Common myeloid progenitor, CD34-positive (primary cell): ENCODE results near the gene HSPA9.

ENCODE experiments used
- CTCF ChIA-PET: fragments of 350-600 bp; sonication (Branson Sonifier 250); formaldehyde crosslinking; loops from one replicate; lab custom pipeline; 2021; ENCODE audit warnings: antibody characterized with exemption; lab: Charles Lee
- POLR2A ChIA-PET: fragments of 350-600 bp; sonication (Branson Sonifier 250); formaldehyde crosslinking; loops from one replicate; lab custom pipeline; 2021; ENCODE audit warnings: antibody characterized with exemption; lab: Charles Lee
- DNase-seq, 3 donors: peaks; one replicate each; pipeline versions ENCODE4 v3.0.0 to v3.0.0-alpha.2; 2013
- H3K27ac ChIP-seq, 2 experiments: 1 replicate in 1 of 2; 2 replicates in 1 of 2; pipeline ENCODE4 v1.7.0; 2013; ENCODE audit warnings: inconsistent platforms in 2 of 2, low read length in 2 of 2, mild to moderate bottlenecking in 2 of 2, low read depth in 1 of 2, moderate library complexity in 1 of 2; ENCODE audit not compliant: severe bottlenecking in 2 of 2, insufficient read depth in 1 of 2, poor library complexity in 1 of 2
- H3K27me3 ChIP-seq, 5 experiments: replicated peaks in 2 of 5; 1 replicate in 3 of 5; 2 replicates in 2 of 5; pipeline versions ENCODE4 v1.6.1 to v1.7.0; 2013; ENCODE audit warnings: low read length in 4 of 5, mild to moderate bottlenecking in 2 of 5, moderate library complexity in 2 of 5, inconsistent platforms in 1 of 5; ENCODE audit not compliant: insufficient read depth in 5 of 5, control insufficient read depth in 4 of 5
- H3K36me3 ChIP-seq, 4 experiments: 1 replicate in 2 of 4; 2 replicates in 2 of 4; pipeline versions ENCODE4 v1.6.1 to v1.7.0; 2013; ENCODE audit warnings: low read length in 3 of 4, control low read depth in 1 of 4, mild to moderate bottlenecking in 1 of 4; ENCODE audit not compliant: control insufficient read depth in 4 of 4, insufficient read depth in 4 of 4
- H3K4me1 ChIP-seq, 4 experiments: 1 replicate in 3 of 4; 2 replicates in 1 of 4; pipeline versions ENCODE4 v1.6.1 to v1.7.1; 2013; ENCODE audit warnings: low read length in 3 of 4, mild to moderate bottlenecking in 3 of 4, control low read depth in 1 of 4, inconsistent platforms in 1 of 4, moderate library complexity in 1 of 4; ENCODE audit not compliant: control insufficient read depth in 4 of 4, insufficient read depth in 4 of 4; ENCODE audit errors: control extremely low read depth in 1 of 4
- H3K4me3 ChIP-seq, 7 experiments: 1 replicate in 4 of 7; 2 replicates in 3 of 7; pipeline versions ENCODE4 v1.5.1 to v1.7.0; 2013; ENCODE audit warnings: mild to moderate bottlenecking in 7 of 7, low read length in 6 of 7, moderate library complexity in 6 of 7, inconsistent platforms in 2 of 7, low read depth in 2 of 7, control low read depth in 1 of 7; ENCODE audit not compliant: insufficient read depth in 4 of 7, control insufficient read depth in 1 of 7; ENCODE audit errors: extremely low read depth in 1 of 7
- H3K9me3 ChIP-seq, 5 experiments: 1 replicate in 4 of 5; 2 replicates in 1 of 5; pipeline versions ENCODE4 v1.6.1 to v1.7.1; 2013; ENCODE audit warnings: low read length in 4 of 5, mild to moderate bottlenecking in 2 of 5, inconsistent platforms in 1 of 5, low read depth in 1 of 5, moderate library complexity in 1 of 5; ENCODE audit not compliant: control insufficient read depth in 4 of 5, insufficient read depth in 2 of 5; ENCODE audit errors: control extremely low read depth in 1 of 5
- WGBS: methylation state at CpG from one replicate; pipeline ENCODE4 v1.1.5; 2013; ENCODE audit not compliant: insufficient coverage; 5-methylcytosine and 5-hydroxymethylcytosine counted together

HSPA9 gene

DNA sequence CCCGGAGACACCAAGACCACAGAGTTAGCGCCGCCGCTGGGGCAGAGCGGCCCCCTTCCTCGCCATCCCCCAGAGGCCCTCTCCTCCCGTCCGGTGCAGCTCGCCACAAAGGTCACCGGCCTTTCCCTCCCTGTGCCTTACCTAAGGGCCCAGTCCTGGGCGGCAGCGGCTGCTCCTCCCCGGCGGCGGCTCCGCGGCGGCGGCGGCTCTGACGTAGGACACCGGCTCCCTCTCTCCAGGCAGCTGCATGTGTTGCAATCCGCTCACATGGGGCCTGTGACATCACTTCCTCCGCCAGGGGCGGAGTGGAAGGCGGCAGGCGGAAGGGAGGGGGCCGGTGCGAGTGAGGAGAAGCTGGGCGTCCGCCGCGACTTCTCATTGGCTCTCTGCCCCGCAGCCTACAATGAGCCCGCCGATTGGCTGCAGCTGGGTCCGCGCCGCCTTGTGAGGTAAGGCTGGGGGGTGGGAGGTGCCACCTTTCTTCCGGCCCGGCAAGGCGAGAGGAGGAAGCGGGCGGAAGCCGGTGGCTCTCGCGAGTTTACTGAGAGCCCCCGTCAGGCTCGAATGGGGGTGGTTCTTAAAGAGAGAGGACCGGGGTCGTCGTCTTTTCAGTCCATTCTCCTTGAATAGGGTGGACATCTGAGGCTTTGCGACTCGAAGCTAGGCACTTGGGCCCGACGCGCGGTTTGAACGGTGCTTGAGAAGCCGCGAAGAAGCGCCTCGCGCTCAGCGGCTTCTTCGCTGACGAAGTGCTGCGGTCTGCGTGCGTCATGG is 32.1 kb downstream of the HSPA9 start, which contains the start of gene ETF1:
Gene ETF1 (minus strand): TSS at position 281 of the 774 bp plus-strand sequence. CDS start 318 bp downstream, outside the sequence.
- H3K27me3 ChIP-seq, result no peaks in the 10 kb centered on the region
- peaks cover 0 to 16% (median 2%) of the 10 kb centered on the region in 4 experiments for H3K36me3 ChIP-seq
- H3K4me3 ChIP-seq, result peak within 1 kb of the TSS; percentile 87 to 99 (median 98)
- CTCF ChIA-PET, result interaction anchor here (0.9 to 4.8 kb wide), 9 partner anchors 8 to 302 kb away, joined by 3 to 14 read pairs (median 4); no protein-coding TSS in a partner anchor
- DNase-seq, result peak; percentile 100
- peaks cover 23 to 49% (median 36%) of the 10 kb centered on the region in 4 experiments for H3K4me1 ChIP-seq
- H3K27ac ChIP-seq, result peak within 1 kb of the TSS; percentile 100
- no peaks in the 10 kb centered on the region for H3K9me3 ChIP-seq
- POLR2A ChIA-PET, result interaction anchor here (0.5 to 3.3 kb wide), 9 partner anchors 9 to 820 kb away, joined by 3 to 14 read pairs (median 4); partner anchors contain the start of genes EGR1 and HSPA9
- WGBS, result under 1% methylated on average over 41 of the region's 70 CpGs

GRCh38 chr5:138542180-138542955 is 32.8 kb downstream of the HSPA9 start:
- WGBS, result 0% methylated on average over 34 of the region's 47 CpGs
- H3K27me3 ChIP-seq, result no peaks in the 10 kb centered on the region
- H3K27ac ChIP-seq, result peak overlapping the region; percentile 100
- peak overlapping the region; percentile 71 to 99 (median 98) for H3K4me3 ChIP-seq
- H3K9me3 ChIP-seq, result no peaks in the 10 kb centered on the region
- ChIA-PET CTCF (interaction anchor here (1.0 to 4.8 kb wide), 7 partner anchors 9 to 302 kb away, joined by 3 to 14 read pairs (median 4); no protein-coding TSS in a partner anchor), POLR2A (interaction anchor here (0.5 to 3.3 kb wide), 7 partner anchors 10 to 821 kb away, joined by 3 to 14 read pairs (median 5); partner anchors contain the start of genes EGR1 and HSPA9)
- peak; percentile 21 to 41 (median 27) for DNase-seq
- peaks cover 0 to 16% (median 2%) of the 10 kb centered on the region in 4 experiments for H3K36me3 ChIP-seq
- peaks cover 23 to 49% (median 36%) of the 10 kb centered on the region in 4 experiments for H3K4me1 ChIP-seq

DNA sequence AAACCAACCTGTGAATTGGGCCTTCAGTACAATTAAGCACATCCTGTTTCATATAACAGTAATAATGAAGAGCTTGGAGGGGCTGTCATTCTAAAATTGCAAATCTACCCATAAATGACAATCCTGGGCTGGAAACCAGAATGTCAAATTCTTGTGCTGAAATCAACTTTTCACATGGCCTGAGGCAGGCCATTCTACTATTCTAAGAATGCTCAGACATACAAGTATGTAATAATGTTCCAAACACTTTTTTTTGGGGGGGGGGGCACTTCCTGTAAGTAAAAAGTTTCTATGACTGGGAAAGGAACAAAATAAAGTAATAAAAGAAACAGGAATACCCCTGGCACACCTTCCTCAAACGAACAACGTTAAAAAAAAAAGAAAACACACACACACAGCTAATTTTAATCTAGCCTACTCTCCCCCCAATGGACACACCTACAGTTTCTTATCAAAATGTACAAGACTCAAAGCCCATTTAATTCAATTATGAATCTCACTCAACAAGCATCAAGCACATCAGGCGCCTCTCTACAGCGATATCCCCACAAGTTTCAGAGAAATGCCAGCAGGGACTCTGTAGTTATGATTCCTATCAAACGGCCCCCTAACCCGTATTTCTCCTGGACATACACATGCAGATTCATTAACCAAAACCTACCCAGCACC is 33.6 kb downstream of the HSPA9 start:
- Histone ChIP-seq H3K4me3 (peak overlapping the region; percentile 71 to 99 (median 98)), H3K4me1 (peaks cover 23 to 56% (median 39%) of the 10 kb centered on the region in 4 experiments), H3K9me3 (no peaks in the 10 kb centered on the region), H3K27me3 (no peaks in the 10 kb centered on the region), H3K36me3 (peaks cover 0 to 20% (median 2%) of the 10 kb centered on the region in 4 experiments), H3K27ac (peak overlapping the region; percentile 100)
- DNase-seq, result peak in 2 of 3 donors; percentile 14 to 36
- WGBS, result 7% methylated on average over 4 of the region's 6 CpGs
- POLR2A ChIA-PET, result interaction anchor here (3.3 kb wide), 1 partner anchor 77 kb away, joined by 11 read pairs; the partner anchor contains the start of gene EGR1
- CTCF ChIA-PET, result interaction anchor here (1.0 to 4.8 kb wide), 4 partner anchors 9 to 77 kb away, joined by 3 to 14 read pairs (median 4); no protein-coding TSS in a partner anchor

DNA sequence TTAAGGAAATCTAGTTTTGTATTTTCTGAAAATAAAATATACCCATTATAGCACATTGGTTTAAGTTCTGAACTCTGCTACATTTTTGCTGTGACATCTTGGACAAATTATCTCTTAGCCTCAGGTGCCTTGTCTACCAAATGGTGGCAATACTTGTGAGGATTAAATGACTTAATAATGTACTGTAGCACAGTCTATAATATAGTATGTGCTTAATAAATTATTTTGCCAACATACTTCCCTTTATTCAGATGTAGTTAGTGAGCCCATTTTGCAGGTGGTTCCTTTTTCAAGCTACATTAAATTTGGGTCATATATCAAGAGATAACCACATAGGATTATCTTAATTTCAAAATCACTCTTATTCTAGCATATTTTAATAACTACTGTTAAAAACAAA is 35.4 kb downstream of the HSPA9 start:
- peaks cover 4 to 29% (median 4%) of the 10 kb centered on the region in 4 experiments for H3K36me3 ChIP-seq
- no peaks in the 10 kb centered on the region for H3K27me3 ChIP-seq
- peak overlapping the region in 1 of 7 experiments; percentile 3 for H3K4me3 ChIP-seq
- ChIA-PET CTCF (interaction anchor here (0.9 to 1.6 kb wide), 3 partner anchors 9 to 31 kb away, joined by 3 to 6 read pairs (median 5); no protein-coding TSS in a partner anchor), POLR2A (no interaction called here)
- H3K9me3 ChIP-seq, result no peaks in the 10 kb centered on the region
- peak overlapping the region in 1 of 2 experiments; percentile 100 for H3K27ac ChIP-seq
- no peak for DNase-seq
- H3K4me1 ChIP-seq, result peaks cover 18 to 49% (median 33%) of the 10 kb centered on the region in 4 experiments

GRCh38 chr5:138538943-138539627 is 36.1 kb downstream of the HSPA9 start:
- Histone ChIP-seq H3K9me3 (no peaks in the 10 kb centered on the region), H3K27me3 (no peaks in the 10 kb centered on the region), H3K4me1 (peaks cover 11 to 42% (median 28%) of the 10 kb centered on the region in 4 experiments), H3K36me3 (peaks cover 4 to 36% (median 4%) of the 10 kb centered on the region in 4 experiments), H3K27ac (peak overlapping the region in 1 of 2 experiments; percentile 100), H3K4me3 (peak overlapping the region in 1 of 7 experiments; percentile 7)
- DNase-seq, result no peak
- no CpG with 5 or more reads among the region's 2 CpGs for WGBS
- CTCF ChIA-PET, result interaction anchor here (0.7 to 1.6 kb wide), 4 partner anchors 9 to 30 kb away, joined by 3 to 6 read pairs (median 4); no protein-coding TSS in a partner anchor
- POLR2A ChIA-PET, result interaction anchor here (0.7 kb wide), 1 partner anchor 14 kb away, joined by 3 read pairs; no protein-coding TSS in a partner anchor
